Measurements from ENCODE around the gene SGPL1. TPM values are rescaled to one million over a fixed set of nuclear protein-coding genes. Genes with fewer than 3 reads are reported as not detected.
"Not testable (repeated sequence)": the region's sequence is repeated elsewhere in the genome, so short reads cannot be mapped to it uniquely, and the experiment has no call there.

Gene SGPL1
- 89.9 to 98.3 TPM (median 90.8 TPM) in 3 replicates for total RNA-seq

- Mint-ChIP-seq H3K9me3 (no peaks in the 10 kb centered on the region), H3K4me1 (peaks cover 13% of the 10 kb centered on the region), H3K27ac (peak within 1 kb of the TSS; percentile 95), H3K4me3 (peak within 1 kb of the TSS; percentile 95), H3K27me3 (ENCODE audit: low read depth) (no peaks in the 10 kb centered on the region), H3K36me3 (peaks cover 13% of the 10 kb centered on the region)
- peak; percentile 91 for TF ChIP-seq CTCF (IDR thresholded peaks at IDR 0.05; ENCODE audit: unreplicated experiment)
- peak; percentile 82 to 92 for DNase-seq (ENCODE audit: low spot score in 2 of 2, unreplicated experiment in 2 of 2)
Measured at GRCh38 chr10:70815504-70816219, at the start of gene SGPL1. Gene SGPL1 (plus strand): TSS chr10:70815948. CDS start chr10:70816854, 906 bp downstream.

GRCh38 chr10:70768026-70768685 lies 47.6 kb upstream of the SGPL1 start:
- not testable (repeated sequence) for H3K36me3 Mint-ChIP-seq; H3K27me3 Mint-ChIP-seq (ENCODE audit: low read depth); H3K4me1 Mint-ChIP-seq; H3K27ac Mint-ChIP-seq; H3K4me3 Mint-ChIP-seq
- peak in 1 of 2 experiments; percentile 3 for DNase-seq (ENCODE audit: low spot score in 2 of 2, unreplicated experiment in 2 of 2)
- H3K9me3 Mint-ChIP-seq = peaks cover 15% of the 10 kb centered on the region

GRCh38 chr10:70769121-70769520 lies 46.6 kb upstream of the SGPL1 start:
- no peak for DNase-seq (ENCODE audit: low spot score in 2 of 2, unreplicated experiment in 2 of 2)
- Mint-ChIP-seq H3K27ac (no peak overlapping the region), H3K9me3 (peaks cover 15% of the 10 kb centered on the region), H3K4me3 (no peak overlapping the region), H3K4me1 (no peaks in the 10 kb centered on the region), H3K36me3 (no peaks in the 10 kb centered on the region), H3K27me3 (ENCODE audit: low read depth) (peaks cover 2% of the 10 kb centered on the region)
- no peak for TF ChIP-seq CTCF (IDR thresholded peaks at IDR 0.05; ENCODE audit: unreplicated experiment)

- no peak overlapping the region for H3K4me3 Mint-ChIP-seq
- peaks cover 2% of the 10 kb centered on the region for H3K27me3 Mint-ChIP-seq (ENCODE audit: low read depth)
- H3K4me1 Mint-ChIP-seq = no peaks in the 10 kb centered on the region
- peak in 1 of 2 experiments; percentile 6 for DNase-seq (ENCODE audit: low spot score in 2 of 2, unreplicated experiment in 2 of 2)
- peaks cover 14% of the 10 kb centered on the region for H3K9me3 Mint-ChIP-seq
- H3K36me3 Mint-ChIP-seq = no peaks in the 10 kb centered on the region
- H3K27ac Mint-ChIP-seq = no peak overlapping the region
- no peak for TF ChIP-seq CTCF (IDR thresholded peaks at IDR 0.05; ENCODE audit: unreplicated experiment)
Measured at GRCh38 chr10:70770001-70770400, 45.7 kb upstream of the SGPL1 start.

GRCh38 chr10:70770516-70770915 lies 45.2 kb upstream of the SGPL1 start:
- DNase-seq (ENCODE audit: low spot score in 2 of 2, unreplicated experiment in 2 of 2) = peak in 1 of 2 experiments; percentile 10
- H3K36me3 Mint-ChIP-seq; H3K27me3 Mint-ChIP-seq (ENCODE audit: low read depth); H3K4me1 Mint-ChIP-seq; H3K27ac Mint-ChIP-seq; H3K4me3 Mint-ChIP-seq; H3K9me3 Mint-ChIP-seq: not testable (repeated sequence)

GRCh38 chr10:70771311-70772194 lies 44.2 kb upstream of the SGPL1 start:
- peaks cover 2% of the 10 kb centered on the region for H3K27me3 Mint-ChIP-seq (ENCODE audit: low read depth)
- TF ChIP-seq CTCF (IDR thresholded peaks at IDR 0.05; ENCODE audit: unreplicated experiment) = no peak
- peaks cover 5% of the 10 kb centered on the region for H3K9me3 Mint-ChIP-seq
- no peaks in the 10 kb centered on the region for H3K36me3 Mint-ChIP-seq
- H3K4me3 Mint-ChIP-seq = no peak overlapping the region
- H3K4me1 Mint-ChIP-seq = no peaks in the 10 kb centered on the region
- H3K27ac Mint-ChIP-seq = no peak overlapping the region
- DNase-seq (ENCODE audit: low spot score in 2 of 2, unreplicated experiment in 2 of 2) = peak in 1 of 2 experiments; percentile 27

Measured in mesothelial cell of epicardium (in vitro differentiated cells).